ENCODE measurements around the gene ADGRL4. TPM values are rescaled to one million over a fixed set of nuclear protein-coding genes. Genes with fewer than 3 reads are reported as not detected.

ADGRL4 gene
- total RNA-seq, 1 experiment from 2014 or later, result 0.10 TPM

GRCh38 chr1:79042117-79042516 lies 35.6 kb upstream of the ADGRL4 start:
- Histone ChIP-seq H3K9me2 (ENCODE audit: insufficient read depth) (no peaks in the 10 kb centered on the region), H3K4me2 (ENCODE audit: low read length) (no peak overlapping the region), H4K20me1 (ENCODE audit: insufficient read depth) (no peaks in the 10 kb centered on the region), H3K27ac (ENCODE audit: low read depth, low read length) (no peak overlapping the region), H2AFZ (ENCODE audit: low read depth, low read length, poor library complexity, severe bottlenecking) (no peak overlapping the region), H3K27me3 (ENCODE audit: insufficient read depth, low read length) (no peaks in the 10 kb centered on the region), H3K4me3 (replicated peaks in 1 of 2; ENCODE audit: low read depth in 1 of 2, low read length in 2 of 2) (no peak overlapping the region), H3K4me1 (ENCODE audit: control insufficient read depth in 1 of 2, insufficient read depth in 2 of 2, low read length in 2 of 2) (no peaks in the 10 kb centered on the region), H3K36me3 (ENCODE audit: control insufficient read depth in 1 of 2, insufficient read depth in 2 of 2, low read length in 2 of 2) (no peaks in the 10 kb centered on the region), H3K9ac (ENCODE audit: low read length) (no peak overlapping the region), H3K9me3 (ENCODE audit: control insufficient read depth in 1 of 2, insufficient read depth in 1 of 2, low read depth in 1 of 2, low read length in 2 of 2) (peaks cover 0 to 3% of the 10 kb centered on the region in 2 experiments; a peak in 2 of 4 replicates), H3K79me2 (ENCODE audit: insufficient read depth, low read length) (no peaks in the 10 kb centered on the region)
- intact Hi-C loops (cut with micrococcal nuclease), result no loop called here
- TF ChIP-seq SRF (IDR thresholded peaks at IDR 0.05; ENCODE audit: low read depth), result no peak
- TF ChIP-seq TCF7L2 (IDR thresholded peaks at IDR 0.05; ENCODE audit: borderline replicate concordance, extremely low read depth, insufficient read depth, insufficient read length), result no peak
- TF ChIP-seq EZH2 (IDR thresholded peaks at IDR 0.05), result no peak
- no peak for TF ChIP-seq FOSL1 (IDR thresholded peaks at IDR 0.05; ENCODE audit: low read depth)
- TF ChIP-seq YY1 (IDR thresholded peaks at IDR 0.05; ENCODE audit: extremely low read depth, insufficient replicate concordance, low read depth, low read length), result no peak
- DNase-seq (ENCODE audit: low read depth, low spot score) (no peak), ATAC-seq (no peak)
- BruUV-seq (replicated peaks), result no TSS peak
- CTCF ChIA-PET, result no interaction called here
- POLR2A ChIA-PET, result no interaction called here
- RAD21 ChIA-PET (ENCODE audit: low non-redundant PET in 1 of 2, low total read pairs in 2 of 2, uncharacterized antibody in 2 of 2, unreplicated experiment in 2 of 2), result no interaction called here

GRCh38 chr1:79041666-79042065 lies 35.1 kb upstream of the ADGRL4 start:
- H3K27ac ChIP-seq (ENCODE audit: low read depth, low read length), result no peak overlapping the region
- H3K4me3 ChIP-seq (replicated peaks in 1 of 2; ENCODE audit: low read depth in 1 of 2, low read length in 2 of 2), result no peak overlapping the region
- ATAC-seq, result no peak
- no peaks in the 10 kb centered on the region for H4K20me1 ChIP-seq (ENCODE audit: insufficient read depth)
- no peak overlapping the region for H3K9ac ChIP-seq (ENCODE audit: low read length)
- BruUV-seq (replicated peaks), result no TSS peak
- H3K4me1 ChIP-seq (ENCODE audit: control insufficient read depth in 1 of 2, insufficient read depth in 2 of 2, low read length in 2 of 2), result no peaks in the 10 kb centered on the region
- TF ChIP-seq ELF1 (IDR thresholded peaks at IDR 0.05; ENCODE audit: borderline replicate concordance, low read depth) (no peak), MAX (IDR thresholded peaks at IDR 0.05) (no peak), POLR2A (IDR thresholded peaks at IDR 0.05; ENCODE audit: borderline replicate concordance, extremely low read depth, insufficient read depth, insufficient read length) (no peak), CEBPB (IDR thresholded peaks at IDR 0.05; ENCODE audit: low read depth) (no peak), RAD21 (IDR thresholded peaks at IDR 0.05; ENCODE audit: low read depth) (no peak), FOSL1 (IDR thresholded peaks at IDR 0.05; ENCODE audit: low read depth) (no peak), SRF (IDR thresholded peaks at IDR 0.05; ENCODE audit: low read depth) (no peak), EGR1 (IDR thresholded peaks at IDR 0.05; ENCODE audit: low read depth) (no peak)
- no peaks in the 10 kb centered on the region for H3K9me2 ChIP-seq (ENCODE audit: insufficient read depth)
- CTCF ChIA-PET, result no interaction called here
- peaks cover 0 to 7% of the 10 kb centered on the region in 2 experiments; a peak in 2 of 4 replicates for H3K9me3 ChIP-seq (ENCODE audit: control insufficient read depth in 1 of 2, insufficient read depth in 1 of 2, low read depth in 1 of 2, low read length in 2 of 2)
- no peak for DNase-seq (ENCODE audit: low read depth, low spot score)
- no peaks in the 10 kb centered on the region for H3K79me2 ChIP-seq (ENCODE audit: insufficient read depth, low read length)
- RAD21 ChIA-PET (ENCODE audit: low non-redundant PET in 1 of 2, low total read pairs in 2 of 2, uncharacterized antibody in 2 of 2, unreplicated experiment in 2 of 2), result no interaction called here
- POLR2A ChIA-PET, result no interaction called here
- intact Hi-C loops (cut with micrococcal nuclease), result no loop called here
- no peaks in the 10 kb centered on the region for H3K36me3 ChIP-seq (ENCODE audit: control insufficient read depth in 1 of 2, insufficient read depth in 2 of 2, low read length in 2 of 2)
- no peaks in the 10 kb centered on the region for H3K27me3 ChIP-seq (ENCODE audit: insufficient read depth, low read length)
- no peak overlapping the region for H2AFZ ChIP-seq (ENCODE audit: low read depth, low read length, poor library complexity, severe bottlenecking)
- no peak overlapping the region for H3K4me2 ChIP-seq (ENCODE audit: low read length)

All from HCT116 (cell line).